Muscle layer of duodenum (tissue), 2 donors: ENCODE data around the gene VIM.

ENCODE experiments used
- H3K27ac ChIP-seq: one replicate; pipeline ENCODE4 v1.7.0; 2013; ENCODE audit warnings: mild to moderate bottlenecking, low read length
- H3K27me3 ChIP-seq: one replicate; pipeline ENCODE4 v1.7.0; 2013; ENCODE audit warnings: low read depth, mild to moderate bottlenecking, control low read depth, low read length
- H3K36me3 ChIP-seq, 2 donors: one replicate each; pipeline ENCODE4 v1.7.0; 2013; ENCODE audit warnings: low read length in 2 of 2, control low read depth in 1 of 2, mild to moderate bottlenecking in 1 of 2; ENCODE audit not compliant: insufficient read depth in 2 of 2, control insufficient read depth in 1 of 2
- H3K4me1 ChIP-seq, 2 donors: one replicate each; pipeline ENCODE4 v1.7.0; 2013; ENCODE audit warnings: low read length in 2 of 2, mild to moderate bottlenecking in 2 of 2, control low read depth in 1 of 2, moderate library complexity in 1 of 2; ENCODE audit not compliant: insufficient read depth in 2 of 2, control insufficient read depth in 1 of 2
- H3K4me3 ChIP-seq, 2 donors: one replicate each; pipeline ENCODE4 v1.7.0; 2013; ENCODE audit warnings: low read length in 2 of 2, low read depth in 1 of 2, mild to moderate bottlenecking in 1 of 2
- H3K9me3 ChIP-seq, 2 donors: one replicate each; pipeline ENCODE4 v1.7.0; 2013; ENCODE audit warnings: low read length in 2 of 2, control low read depth in 1 of 2, mild to moderate bottlenecking in 1 of 2; ENCODE audit not compliant: control insufficient read depth in 1 of 2
- donor health status: healthy.

The VIM gene

GRCh38 chr10:17199351-17199804 is 28.7 kb upstream of the VIM start:
- Histone ChIP-seq H3K36me3 (peaks cover 0 to 17% of the 10 kb centered on the region in 2 donors), H3K27ac (peak overlapping the region; percentile 98), H3K4me1 (peaks cover 4 to 12% of the 10 kb centered on the region in 2 donors), H3K27me3 (no peaks in the 10 kb centered on the region), H3K4me3 (peak overlapping the region; percentile 78 to 90), H3K9me3 (no peaks in the 10 kb centered on the region)

- Histone ChIP-seq H3K27ac (peak overlapping the region; percentile 98), H3K27me3 (no peaks in the 10 kb centered on the region), H3K4me3 (peak overlapping the region; percentile 78 to 90), H3K4me1 (peaks cover 4 to 12% of the 10 kb centered on the region in 2 donors), H3K9me3 (no peaks in the 10 kb centered on the region), H3K36me3 (peaks cover 0 to 17% of the 10 kb centered on the region in 2 donors)
These were observed 27.8 kb upstream of the VIM start for GRCh38 chr10:17200001-17200911.

GRCh38 chr10:17200912-17201793 is 26.9 kb upstream of the VIM start, which contains the start of gene TRDMT1:
Gene TRDMT1, minus strand, starts transcription at chr10:17201672. Its CDS starts 38 bp downstream, at chr10:17201634.
- Histone ChIP-seq H3K27ac (peak within 1 kb of the TSS; percentile 98), H3K27me3 (no peaks in the 10 kb centered on the region), H3K4me1 (peaks cover 4 to 12% of the 10 kb centered on the region in 2 donors), H3K9me3 (no peaks in the 10 kb centered on the region), H3K4me3 (peak within 1 kb of the TSS; percentile 78 to 90), H3K36me3 (peaks cover 0 to 17% of the 10 kb centered on the region in 2 donors)

GRCh38 chr10:17201794-17202116 is 26.3 kb upstream of the VIM start:
- peak overlapping the region; percentile 98 for H3K27ac ChIP-seq
- H3K4me3 ChIP-seq = peak overlapping the region; percentile 78 to 90
- H3K36me3 ChIP-seq = peaks cover 0 to 17% of the 10 kb centered on the region in 2 donors
- no peaks in the 10 kb centered on the region for H3K9me3 ChIP-seq
- peaks cover 4 to 12% of the 10 kb centered on the region in 2 donors for H3K4me1 ChIP-seq
- H3K27me3 ChIP-seq = no peaks in the 10 kb centered on the region

GRCh38 chr10:17202506-17202905 is 25.5 kb upstream of the VIM start:
- Histone ChIP-seq H3K36me3 (peaks cover 0 to 17% of the 10 kb centered on the region in 2 donors), H3K4me1 (peaks cover 4 to 12% of the 10 kb centered on the region in 2 donors), H3K4me3 (no peak overlapping the region), H3K27me3 (no peaks in the 10 kb centered on the region), H3K9me3 (no peaks in the 10 kb centered on the region), H3K27ac (peak overlapping the region; percentile 98)

GRCh38 chr10:17202999-17203398 is 25.0 kb upstream of the VIM start:
- peaks cover 4 to 12% of the 10 kb centered on the region in 2 donors for H3K4me1 ChIP-seq
- H3K36me3 ChIP-seq = peaks cover 0 to 17% of the 10 kb centered on the region in 2 donors
- no peaks in the 10 kb centered on the region for H3K27me3 ChIP-seq
- H3K9me3 ChIP-seq = no peaks in the 10 kb centered on the region
- H3K27ac ChIP-seq = no peak overlapping the region
- no peak overlapping the region for H3K4me3 ChIP-seq

- no peaks in the 10 kb centered on the region for H3K9me3 ChIP-seq
- peaks cover 4 to 12% of the 10 kb centered on the region in 2 donors for H3K4me1 ChIP-seq
- H3K27ac ChIP-seq = no peak overlapping the region
- H3K4me3 ChIP-seq = no peak overlapping the region
- no peaks in the 10 kb centered on the region for H3K27me3 ChIP-seq
- peaks cover 0 to 17% of the 10 kb centered on the region in 2 donors for H3K36me3 ChIP-seq
These were observed 24.6 kb upstream of the VIM start for GRCh38 chr10:17203416-17203815.

- Histone ChIP-seq H3K4me1 (peaks cover 0 to 6% of the 10 kb centered on the region in 2 donors), H3K27ac (peak overlapping the region; percentile 40), H3K27me3 (no peaks in the 10 kb centered on the region), H3K9me3 (no peaks in the 10 kb centered on the region), H3K36me3 (peaks cover 0 to 8% of the 10 kb centered on the region in 2 donors), H3K4me3 (no peak overlapping the region)
These were observed 21.8 kb upstream of the VIM start for GRCh38 chr10:17206210-17206709.

GRCh38 chr10:17208476-17208875 is 19.6 kb upstream of the VIM start:
- Histone ChIP-seq H3K27me3 (no peaks in the 10 kb centered on the region), H3K9me3 (no peaks in the 10 kb centered on the region), H3K36me3 (peaks cover 0 to 4% of the 10 kb centered on the region in 2 donors), H3K27ac (no peak overlapping the region), H3K4me1 (no peaks in the 10 kb centered on the region), H3K4me3 (no peak overlapping the region)

GRCh38 chr10:17209302-17209701 is 18.7 kb upstream of the VIM start:
- Histone ChIP-seq H3K36me3 (peaks cover 0 to 5% of the 10 kb centered on the region in 2 donors), H3K9me3 (no peaks in the 10 kb centered on the region), H3K27ac (no peak overlapping the region), H3K27me3 (no peaks in the 10 kb centered on the region), H3K4me3 (no peak overlapping the region), H3K4me1 (no peaks in the 10 kb centered on the region)

GRCh38 chr10:17209881-17210280 is 18.2 kb upstream of the VIM start:
- no peaks in the 10 kb centered on the region for H3K4me1 ChIP-seq
- H3K4me3 ChIP-seq = no peak overlapping the region
- no peaks in the 10 kb centered on the region for H3K9me3 ChIP-seq
- no peak overlapping the region for H3K27ac ChIP-seq
- H3K36me3 ChIP-seq = peaks cover 0 to 9% of the 10 kb centered on the region in 2 donors
- no peaks in the 10 kb centered on the region for H3K27me3 ChIP-seq
